WI38 (cell line): Measurements from ENCODE around the gene ZYX.
A peak's percentile ranks its signal among the peaks of the same experiment; 100 is the strongest.

Experiments
- H3K4me3 ChIP-seq: 2 replicates; pipeline ENCODE4 v1.5.1; 2011; ENCODE audit warnings: low read depth, mild to moderate bottlenecking, control low read depth, low read length
- TF ChIP-seq, protein P1 (sequence below): IDR thresholded peaks from 2 replicates; pipeline ENCODE4 v1.5.1; 2012; ENCODE audit warnings: low read depth, mild to moderate bottlenecking, control low read depth, low read length

ZYX gene, protein sequence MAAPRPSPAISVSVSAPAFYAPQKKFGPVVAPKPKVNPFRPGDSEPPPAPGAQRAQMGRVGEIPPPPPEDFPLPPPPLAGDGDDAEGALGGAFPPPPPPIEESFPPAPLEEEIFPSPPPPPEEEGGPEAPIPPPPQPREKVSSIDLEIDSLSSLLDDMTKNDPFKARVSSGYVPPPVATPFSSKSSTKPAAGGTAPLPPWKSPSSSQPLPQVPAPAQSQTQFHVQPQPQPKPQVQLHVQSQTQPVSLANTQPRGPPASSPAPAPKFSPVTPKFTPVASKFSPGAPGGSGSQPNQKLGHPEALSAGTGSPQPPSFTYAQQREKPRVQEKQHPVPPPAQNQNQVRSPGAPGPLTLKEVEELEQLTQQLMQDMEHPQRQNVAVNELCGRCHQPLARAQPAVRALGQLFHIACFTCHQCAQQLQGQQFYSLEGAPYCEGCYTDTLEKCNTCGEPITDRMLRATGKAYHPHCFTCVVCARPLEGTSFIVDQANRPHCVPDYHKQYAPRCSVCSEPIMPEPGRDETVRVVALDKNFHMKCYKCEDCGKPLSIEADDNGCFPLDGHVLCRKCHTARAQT

DNA sequence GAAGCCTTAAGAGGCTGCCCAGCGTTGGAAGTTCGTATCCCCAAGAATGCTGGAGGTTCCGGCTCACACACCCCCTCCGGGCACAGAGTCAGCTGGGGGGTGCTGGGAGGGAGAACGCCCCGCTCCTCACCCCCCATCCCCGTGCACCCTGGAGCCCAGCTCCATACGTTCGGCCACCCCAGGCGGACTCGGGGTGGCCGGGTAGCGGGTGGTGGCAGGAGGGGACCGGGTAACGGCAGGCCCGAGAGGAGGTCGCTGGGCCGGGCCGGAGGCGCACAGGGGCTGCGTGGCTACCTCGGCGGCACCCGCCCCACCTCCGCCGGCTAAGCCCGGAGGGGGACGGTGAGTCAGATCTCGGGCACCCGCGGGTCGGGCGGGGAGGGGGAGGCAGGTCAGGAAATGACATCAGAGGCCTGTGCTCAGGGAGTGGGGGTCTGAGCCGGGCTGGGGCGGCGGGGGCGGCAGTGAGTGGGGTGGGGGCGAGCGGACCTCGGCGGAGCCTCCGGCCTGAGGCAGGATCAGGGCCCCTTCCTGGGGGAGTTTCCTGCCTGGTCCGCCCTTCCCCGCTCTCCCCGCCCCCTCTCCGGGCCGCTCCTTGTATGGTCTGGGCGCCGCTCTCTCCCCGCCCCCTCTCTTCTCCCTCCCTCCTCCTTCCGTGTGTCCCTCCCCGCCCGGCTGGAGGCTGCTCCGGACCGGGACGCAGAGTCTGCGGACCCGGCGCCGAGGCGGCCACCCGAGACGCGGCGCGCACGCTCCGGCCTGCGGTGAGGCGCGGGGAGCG, at the start of gene ZYX:
Gene ZYX, plus strand, starts transcription at position 700 of the 781 bp plus-strand sequence. CDS start 227 bp downstream, outside the sequence.
- TF ChIP-seq, protein P1, sequence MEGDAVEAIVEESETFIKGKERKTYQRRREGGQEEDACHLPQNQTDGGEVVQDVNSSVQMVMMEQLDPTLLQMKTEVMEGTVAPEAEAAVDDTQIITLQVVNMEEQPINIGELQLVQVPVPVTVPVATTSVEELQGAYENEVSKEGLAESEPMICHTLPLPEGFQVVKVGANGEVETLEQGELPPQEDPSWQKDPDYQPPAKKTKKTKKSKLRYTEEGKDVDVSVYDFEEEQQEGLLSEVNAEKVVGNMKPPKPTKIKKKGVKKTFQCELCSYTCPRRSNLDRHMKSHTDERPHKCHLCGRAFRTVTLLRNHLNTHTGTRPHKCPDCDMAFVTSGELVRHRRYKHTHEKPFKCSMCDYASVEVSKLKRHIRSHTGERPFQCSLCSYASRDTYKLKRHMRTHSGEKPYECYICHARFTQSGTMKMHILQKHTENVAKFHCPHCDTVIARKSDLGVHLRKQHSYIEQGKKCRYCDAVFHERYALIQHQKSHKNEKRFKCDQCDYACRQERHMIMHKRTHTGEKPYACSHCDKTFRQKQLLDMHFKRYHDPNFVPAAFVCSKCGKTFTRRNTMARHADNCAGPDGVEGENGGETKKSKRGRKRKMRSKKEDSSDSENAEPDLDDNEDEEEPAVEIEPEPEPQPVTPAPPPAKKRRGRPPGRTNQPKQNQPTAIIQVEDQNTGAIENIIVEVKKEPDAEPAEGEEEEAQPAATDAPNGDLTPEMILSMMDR = no peak
- peak within 1 kb of the TSS; percentile 96 for H3K4me3 ChIP-seq

DNA sequence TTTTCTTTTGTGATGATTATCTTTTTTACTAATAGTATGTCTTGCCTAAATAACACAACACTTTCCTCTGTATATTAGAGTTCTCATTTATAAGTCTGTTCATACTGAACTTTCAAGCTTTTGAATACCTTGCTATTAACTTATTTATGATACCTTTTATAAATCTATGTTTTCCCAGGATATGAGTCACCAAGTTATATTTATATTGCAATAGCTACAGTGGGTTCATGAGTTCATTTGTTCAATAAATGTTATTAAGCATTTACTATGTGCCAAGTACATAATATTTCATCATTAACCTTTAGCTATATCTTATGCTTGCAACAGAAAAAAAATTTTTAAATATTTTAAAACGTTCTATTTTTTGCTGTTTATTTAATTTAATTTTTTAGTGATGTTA, 46.9 kb upstream of the ZYX start:
- no peak overlapping the region for H3K4me3 ChIP-seq
- TF ChIP-seq, protein P1 = no peak

DNA sequence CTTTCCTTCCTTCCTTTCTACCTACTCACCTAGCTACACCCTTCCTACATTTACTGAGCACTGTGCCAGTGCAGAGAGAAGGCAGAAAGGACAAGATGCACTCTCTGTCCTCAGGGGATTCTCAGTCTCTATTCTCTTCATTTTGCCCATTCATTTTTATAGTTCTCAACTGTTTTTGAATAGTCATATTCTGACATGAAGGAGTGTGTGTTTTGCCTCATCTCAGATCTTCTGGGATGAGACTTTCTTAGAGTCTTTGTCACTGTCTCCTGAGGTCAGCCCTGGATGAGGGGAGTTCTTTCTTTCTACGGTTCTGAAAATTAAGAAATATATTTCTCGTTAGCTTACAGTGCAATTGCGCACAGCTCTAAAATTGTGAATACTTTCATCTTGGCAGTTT, 43.9 kb upstream of the ZYX start:
- no peak overlapping the region for H3K4me3 ChIP-seq
- TF ChIP-seq, protein P1 = no peak

DNA sequence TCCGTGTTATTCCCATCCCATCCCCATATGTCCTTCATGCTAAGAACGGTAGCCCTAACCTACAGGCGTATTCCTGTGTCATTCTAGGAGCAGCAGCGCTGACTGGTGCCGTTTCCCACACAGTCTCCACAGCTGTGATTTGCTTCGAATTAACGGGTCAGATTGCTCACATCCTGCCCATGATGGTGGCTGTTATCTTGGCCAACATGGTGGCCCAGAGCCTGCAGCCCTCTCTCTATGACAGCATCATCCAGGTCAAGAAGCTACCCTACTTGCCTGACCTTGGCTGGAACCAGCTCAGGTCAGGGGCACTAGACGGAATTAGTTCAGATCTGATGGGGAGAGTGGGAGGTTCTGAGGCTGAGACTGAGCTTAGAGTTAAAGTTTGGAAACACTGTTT, 39.3 kb upstream of the ZYX start:
- H3K4me3 ChIP-seq = no peak overlapping the region
- TF ChIP-seq, protein P1 = no peak

DNA sequence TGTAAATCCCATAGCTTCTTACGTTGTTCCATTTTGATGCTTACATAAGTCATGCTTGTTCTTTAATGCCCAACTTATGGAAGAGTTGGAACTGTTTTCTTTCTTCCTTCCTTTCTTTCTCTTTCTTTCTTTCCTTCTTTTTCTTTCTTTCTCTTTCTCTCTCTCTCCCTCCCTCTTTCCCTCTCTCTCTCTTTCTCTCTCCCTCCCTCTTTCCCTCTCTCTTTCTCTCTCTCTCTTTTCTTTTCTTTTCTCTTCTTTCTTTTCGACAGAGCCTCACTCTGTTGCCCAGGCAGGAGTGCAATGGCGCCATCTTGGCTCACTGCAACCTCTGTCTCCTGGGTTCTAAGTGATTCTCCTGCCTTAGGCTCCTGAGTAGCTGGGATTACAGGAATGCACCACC, 37.5 kb upstream of the ZYX start:
- TF ChIP-seq, protein P1 = no peak
- H3K4me3 ChIP-seq = no peak overlapping the region

DNA sequence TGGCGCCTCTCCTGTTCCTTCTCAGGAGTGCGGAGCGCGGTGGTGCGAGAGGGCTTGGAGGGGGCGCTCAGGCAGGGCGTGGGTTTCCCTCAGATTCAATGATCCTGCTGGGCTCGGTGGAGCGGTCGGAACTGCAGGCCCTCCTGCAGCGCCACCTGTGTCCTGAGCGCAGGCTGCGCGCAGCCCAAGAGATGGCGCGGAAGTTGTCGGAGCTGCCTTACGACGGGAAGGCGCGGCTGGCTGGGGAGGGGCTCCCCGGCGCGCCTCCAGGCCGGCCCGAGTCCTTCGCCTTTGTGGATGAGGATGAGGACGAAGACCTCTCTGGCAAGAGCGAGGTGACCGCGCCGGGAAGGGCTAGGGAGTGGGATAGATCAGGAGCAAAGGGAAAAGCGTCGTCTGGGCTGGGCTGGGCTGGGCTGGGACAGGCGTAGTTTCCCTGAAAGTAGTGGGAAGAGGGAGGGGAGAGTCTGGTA, 35.7 kb upstream of the ZYX start:
- TF ChIP-seq, protein P1 = no peak
- no peak overlapping the region for H3K4me3 ChIP-seq
